GM21717 (cell line): ENCODE results near the gene TMEM185B.
"Not testable (repeated sequence)": the region's sequence is repeated elsewhere in the genome, so short reads cannot be mapped to it uniquely, and the experiment has no call there.

Experiments used
- ATAC-seq: cut with Tn5 transposase; IDR thresholded peaks from one replicate; pipeline ENCODE4 v1.9.1; 2021; ENCODE audit warnings: mild to moderate bottlenecking, moderate library complexity; ENCODE audit not compliant: unreplicated experiment

Gene TMEM185B

DNA sequence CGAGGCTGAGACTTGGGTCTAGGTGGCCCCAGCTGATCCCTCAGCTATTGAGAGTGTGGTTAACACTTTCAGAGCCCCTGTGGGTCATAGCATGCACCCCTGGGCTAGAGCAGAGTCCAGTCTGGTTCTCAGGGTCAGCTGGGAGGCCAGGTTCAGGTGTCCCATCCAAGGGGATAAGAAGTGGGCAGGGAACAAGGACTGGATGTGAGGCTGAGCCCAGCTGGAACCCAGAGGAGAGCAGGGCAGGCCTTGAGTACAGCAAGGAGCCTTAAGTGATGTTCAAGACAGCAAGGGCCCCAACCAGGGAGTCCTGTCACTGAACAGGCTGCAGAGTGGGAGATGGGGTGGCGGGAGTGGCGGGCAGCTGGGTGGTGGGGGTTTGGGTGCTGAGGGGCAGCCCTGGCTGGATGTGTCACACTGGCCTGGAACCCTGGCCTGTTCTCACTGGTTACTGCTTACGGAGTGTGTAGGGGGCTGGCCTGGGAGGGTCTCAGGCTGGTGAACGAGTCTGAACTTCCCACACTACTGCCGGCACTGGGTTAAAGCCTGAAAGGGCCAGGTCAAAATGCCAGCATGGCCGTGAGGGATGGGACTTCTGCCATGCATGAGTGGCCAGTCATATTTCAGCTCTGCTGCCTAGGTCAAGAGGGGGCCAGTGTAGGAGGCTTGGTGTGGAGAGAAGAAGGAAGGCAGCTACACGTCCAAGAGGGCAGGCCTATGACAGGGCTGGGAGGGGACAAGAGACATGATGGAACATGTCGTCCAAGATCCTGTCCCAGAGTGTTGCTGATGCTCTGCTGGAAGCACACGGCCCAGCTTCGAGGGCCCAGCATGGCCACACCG lies 13.6 kb downstream of the TMEM185B start:
- no peak for ATAC-seq

DNA sequence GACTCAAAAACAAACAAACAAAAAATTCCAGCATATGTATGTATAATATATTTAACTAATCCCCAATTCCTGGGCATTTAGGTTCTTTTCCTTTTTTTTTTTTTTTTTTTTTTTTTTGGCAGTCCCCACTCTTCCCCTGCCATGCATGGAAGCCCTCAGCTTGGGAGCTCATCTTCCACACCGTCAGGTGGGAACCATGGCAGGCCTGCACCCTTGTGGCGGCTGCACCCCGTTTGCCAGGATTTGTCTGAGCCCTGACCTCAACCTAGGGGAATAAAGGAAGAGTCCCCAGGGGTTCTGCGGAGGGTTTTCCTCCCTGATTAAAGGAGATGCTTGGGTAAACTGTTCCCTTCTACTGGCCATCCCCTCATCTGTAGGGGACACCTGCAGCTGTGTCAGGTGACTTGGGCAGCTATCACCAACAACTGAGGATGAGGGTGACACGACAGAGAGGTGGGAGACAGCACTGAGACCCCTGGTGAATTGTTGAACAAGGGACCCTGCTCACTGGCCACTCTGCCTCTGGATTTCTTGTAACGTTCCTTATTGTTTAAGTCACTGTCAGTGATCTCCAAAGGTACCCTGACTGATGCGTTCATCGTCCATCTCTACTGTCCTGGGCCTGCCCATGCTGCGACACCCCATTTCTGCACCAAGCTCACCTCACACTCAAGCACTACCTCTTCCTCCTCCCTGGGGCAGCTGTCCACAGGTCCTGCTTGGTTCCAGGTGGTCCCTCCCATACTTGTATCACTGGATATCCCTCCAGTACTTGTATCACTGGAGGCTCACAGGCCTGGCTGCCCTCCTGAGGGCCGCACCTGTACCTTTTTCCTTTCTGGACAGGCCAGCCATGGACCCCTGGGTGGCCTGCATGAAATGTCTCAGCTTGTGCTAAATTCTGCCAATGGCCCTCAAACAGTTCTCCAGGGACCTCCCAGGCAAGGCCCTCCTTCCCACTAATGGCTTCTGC lies 14.5 kb downstream of the TMEM185B start:
- no peak for ATAC-seq

DNA sequence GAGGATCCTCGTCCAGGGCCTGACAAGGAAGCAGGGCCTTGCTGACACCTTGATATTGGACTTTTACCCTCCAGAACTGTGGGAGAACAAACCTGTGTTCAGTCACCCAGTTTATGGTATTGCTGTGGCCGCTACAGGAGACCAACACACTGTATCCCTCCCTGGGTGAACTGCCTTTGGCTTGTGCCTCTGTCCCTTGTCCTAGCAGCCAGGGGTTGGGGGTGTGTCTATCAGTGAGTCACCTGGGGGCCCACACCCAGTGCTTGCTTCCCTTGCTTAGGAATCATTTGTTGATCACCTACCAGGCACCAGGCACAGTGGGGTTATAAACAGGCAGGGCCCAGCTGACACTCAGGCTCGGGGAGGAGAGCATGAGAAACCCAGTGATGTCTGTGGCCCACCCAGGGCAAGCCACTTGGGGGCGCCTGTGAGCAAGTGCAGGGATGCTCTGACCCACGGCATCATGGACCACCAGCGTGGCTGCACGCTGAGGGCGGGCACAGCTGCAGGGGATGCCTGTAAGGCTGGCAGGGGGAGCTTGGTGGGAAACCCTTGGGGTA lies 17.1 kb downstream of the TMEM185B start:
- no peak for ATAC-seq

DNA sequence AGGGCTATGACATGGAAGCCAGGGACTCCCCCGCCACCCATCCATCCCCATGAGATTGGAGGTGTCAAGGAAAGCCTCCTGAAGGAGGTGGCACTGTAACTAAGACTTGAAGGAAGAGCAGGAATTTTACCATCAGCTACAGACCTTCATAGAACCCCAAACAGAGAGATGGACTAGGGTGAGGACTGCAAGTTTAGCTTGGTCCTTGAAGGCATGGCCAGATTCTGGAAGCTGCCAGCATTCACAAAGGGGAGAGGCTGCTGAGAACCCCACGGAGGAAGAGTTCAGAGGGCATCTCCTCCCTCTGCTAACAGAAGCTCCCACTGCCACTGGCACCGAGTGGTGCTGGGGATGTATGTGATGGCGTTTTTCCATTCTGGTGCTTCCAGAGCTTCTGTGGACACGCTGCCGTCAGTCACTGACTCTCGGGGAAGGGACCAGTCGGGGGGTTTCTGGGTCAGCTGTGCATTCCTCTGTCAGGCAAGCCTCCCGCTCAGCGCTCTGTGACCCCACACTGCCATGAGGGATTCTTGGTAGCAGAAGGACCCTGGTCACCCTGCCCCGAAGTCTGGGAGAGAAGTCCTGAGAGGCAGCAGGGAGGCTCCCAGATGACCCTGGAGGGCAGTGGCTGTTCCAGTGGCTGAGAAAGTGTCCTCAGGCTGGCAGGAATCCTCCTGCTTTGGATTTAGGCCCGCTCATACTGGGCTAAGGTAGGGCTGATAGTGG lies 18.1 kb downstream of the TMEM185B start:
- no peak for ATAC-seq

DNA sequence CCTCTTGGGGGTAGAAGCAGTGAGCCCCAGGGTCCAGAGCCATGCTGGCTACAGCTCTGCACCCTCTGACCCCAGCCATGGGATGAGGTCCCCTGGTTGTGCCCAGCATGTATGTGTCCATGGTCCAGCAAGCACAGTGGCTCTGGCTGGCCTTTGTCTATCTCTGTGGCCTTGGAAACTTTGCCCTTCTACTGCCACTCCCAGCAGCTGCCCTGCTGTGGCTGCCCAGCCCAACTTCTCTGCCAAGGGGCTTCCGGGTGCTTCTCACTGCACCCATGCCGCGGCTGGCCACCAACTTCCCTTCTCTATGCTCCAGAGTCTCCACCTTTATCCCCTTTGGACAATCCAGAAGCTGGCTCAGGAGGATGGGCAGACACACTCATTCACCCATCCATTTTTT lies 18.8 kb downstream of the TMEM185B start:
- ATAC-seq = no peak

DNA sequence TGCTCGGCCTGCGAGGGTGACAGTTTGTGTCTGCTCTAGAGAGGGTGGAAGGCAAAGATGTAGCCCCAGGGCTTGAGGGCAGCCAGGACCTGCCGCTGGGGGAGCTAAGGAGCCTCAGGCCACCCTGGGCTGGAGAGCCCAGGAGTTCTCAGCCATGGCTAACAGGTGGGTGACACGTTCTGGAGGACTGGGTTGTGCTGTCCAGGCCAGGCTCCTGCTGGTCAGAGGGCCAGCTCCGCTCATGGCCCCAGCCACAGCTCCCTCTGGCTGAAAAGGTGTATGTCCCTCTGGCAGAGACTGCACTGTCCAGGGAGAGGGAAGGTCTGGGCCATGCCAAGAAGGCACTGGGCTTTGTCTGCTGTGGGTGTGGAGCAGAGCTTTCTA lies 19.2 kb downstream of the TMEM185B start:
- no peak for ATAC-seq

DNA sequence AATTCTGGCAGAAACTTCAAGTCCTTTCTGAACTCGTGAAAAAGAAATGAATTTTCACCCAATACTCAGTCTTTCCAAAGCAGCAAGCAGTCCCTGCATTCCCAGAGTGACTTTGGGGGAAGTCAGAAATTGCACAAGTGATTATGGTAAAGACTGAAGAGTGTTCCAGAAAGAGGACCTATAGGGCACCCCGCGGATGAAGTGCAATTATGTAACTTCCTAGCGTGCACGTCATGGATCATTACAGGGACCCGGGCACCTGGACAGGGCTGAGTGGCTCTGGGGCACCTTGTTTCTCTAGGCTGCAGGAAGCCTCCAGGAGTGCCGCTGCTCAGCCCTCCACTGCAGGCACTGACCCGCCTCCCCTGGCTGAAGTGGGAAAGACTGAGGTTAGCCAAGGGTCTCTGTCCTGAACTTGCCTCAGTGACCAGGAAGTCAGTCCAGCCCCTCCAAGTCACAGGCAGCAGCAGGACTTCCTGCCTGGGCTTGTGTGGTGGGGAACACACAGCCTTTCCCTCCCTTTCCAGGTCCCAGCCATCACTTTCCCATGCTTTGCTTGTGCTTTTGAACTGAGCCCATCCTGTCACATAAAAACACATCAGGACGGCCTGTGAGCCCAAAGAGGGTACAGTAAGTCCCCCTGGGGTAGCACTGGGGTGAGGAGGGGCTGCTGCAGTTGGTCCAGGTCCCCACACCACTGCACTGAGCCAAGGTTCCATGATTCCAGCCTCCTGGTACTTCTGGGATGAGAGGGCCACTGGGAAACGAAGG lies 19.8 kb downstream of the TMEM185B start:
- no peak for ATAC-seq

DNA sequence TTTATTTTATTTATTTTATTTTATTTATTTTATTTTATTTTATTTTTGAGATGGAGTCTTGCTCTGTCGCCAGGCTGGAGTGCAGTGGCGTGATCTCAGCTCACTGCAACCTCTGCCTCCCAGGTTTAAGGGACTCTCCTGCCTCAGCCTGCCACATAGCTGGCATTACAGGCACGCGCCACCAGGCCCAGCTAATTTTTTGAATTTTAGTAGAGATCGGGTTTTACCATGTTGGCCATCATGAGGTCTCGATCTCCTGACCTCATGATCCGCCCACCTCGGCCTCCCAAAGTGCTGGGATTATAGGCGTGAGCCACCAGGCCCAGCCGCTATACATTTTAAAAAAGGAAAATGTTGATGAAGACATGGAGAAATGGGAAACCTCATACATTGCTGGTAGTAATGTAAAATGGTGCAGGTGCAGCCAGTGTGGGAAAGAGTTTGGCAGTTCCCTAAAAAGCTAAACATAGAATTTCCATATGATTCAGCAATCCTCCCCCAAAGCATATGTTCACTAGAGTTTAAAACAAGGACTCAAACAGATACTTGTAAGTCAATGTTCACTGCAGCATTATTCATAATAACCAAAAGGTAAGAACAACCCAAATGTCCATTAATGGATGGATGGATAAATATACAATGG lies 23.3 kb downstream of the TMEM185B start:
- not testable (repeated sequence) for ATAC-seq

DNA sequence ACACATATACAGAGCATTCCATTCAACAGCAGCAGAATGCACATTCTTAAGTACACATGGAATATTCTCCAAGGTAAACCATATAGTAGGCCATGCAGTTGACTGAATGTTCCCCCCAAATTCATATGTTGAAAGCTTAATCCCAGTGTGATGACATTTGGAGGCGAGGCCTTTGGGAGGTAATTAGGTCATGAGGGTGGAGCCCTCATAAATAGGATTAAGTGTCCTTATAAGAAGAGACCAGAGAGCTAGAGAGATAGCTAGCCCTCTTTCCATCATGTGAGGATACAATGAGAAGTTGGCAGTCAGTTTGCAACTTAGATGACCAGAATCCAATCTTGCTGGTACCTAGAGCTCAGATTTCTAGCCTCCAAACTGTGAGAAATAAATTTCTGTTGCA lies 27.6 kb downstream of the TMEM185B start:
- ATAC-seq = no peak

DNA sequence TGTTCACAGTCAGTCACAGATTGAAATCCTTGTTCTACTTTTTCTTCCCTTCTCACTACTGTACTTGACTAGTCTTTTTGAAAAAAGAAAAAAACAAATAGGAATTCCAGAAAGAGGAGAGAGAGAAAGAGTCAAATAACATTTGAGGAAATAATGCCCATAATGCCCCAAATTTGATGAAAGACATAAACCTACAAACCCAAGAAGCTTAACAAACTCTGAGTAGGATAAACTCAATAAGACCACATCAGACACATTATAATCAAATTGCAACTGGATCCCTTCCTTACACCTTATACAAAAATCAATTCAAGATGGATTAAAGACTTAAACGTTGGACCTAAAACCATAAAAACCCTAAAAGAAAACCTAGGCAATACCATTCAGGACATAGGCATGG lies 30.9 kb downstream of the TMEM185B start:
- no peak for ATAC-seq

DNA sequence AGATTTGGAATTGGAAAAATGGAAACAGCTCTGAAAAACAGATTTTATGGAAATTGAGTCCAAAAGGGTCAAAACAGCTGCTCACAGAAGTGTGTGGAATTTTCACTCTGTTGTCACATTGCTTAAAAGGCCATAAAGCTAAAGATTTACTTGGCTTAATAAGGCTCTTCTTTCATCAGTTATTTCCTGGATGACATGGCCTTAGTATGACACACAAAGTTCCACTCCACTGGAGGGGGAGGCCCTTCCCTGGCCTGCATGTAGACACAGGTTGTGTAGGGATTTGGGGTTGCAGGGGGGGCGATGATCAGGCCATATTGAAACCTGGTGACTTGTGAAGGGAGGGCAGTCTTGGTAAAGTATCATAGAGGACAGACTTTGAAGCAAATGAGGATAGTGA lies 34.0 kb downstream of the TMEM185B start:
- no peak for ATAC-seq

DNA sequence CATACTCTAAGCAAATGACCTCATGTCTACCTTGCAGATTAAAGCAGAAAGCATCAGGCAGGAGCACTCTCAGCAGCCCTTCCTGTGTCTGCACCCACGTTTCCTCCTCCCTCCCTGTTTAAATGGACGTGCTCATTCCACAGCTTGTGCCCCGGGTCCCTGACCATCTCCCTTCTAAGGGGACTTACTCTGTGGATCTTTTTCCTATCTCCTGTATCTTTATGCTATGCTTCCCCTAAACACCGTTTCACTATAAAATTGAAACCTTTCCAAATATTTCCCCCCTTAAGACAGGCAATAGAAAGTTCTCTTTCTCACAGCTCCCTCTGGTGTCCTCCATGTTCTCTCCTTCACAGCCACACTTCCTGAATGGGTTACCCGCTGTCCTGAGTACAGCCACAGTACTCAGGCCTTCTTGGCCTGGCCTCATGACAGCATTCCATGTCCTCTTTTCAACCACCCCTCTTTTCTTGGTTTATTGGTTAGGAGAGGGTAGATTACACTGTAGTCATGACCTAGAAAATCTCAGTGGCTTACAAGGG lies 41.1 kb downstream of the TMEM185B start:
- no peak for ATAC-seq

DNA sequence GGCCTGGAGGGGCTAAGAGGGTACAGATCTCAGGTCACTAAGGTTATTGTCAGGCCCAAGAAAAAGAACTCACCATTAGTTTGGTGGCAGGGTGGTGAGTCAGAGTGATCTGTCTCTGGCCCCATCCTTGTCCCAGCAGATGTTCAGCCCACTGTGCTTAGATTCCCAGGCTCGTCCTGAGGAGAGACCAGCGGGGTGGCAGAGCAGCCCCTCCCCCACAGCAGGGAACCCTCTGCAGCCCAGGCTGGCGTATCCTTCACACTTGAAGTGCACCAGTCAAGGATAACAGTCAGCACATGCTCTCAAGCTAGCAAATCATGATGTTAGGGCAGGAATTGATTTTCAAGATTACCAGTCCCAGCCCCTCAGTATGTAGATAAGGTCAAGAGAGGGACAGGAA lies 43.1 kb downstream of the TMEM185B start:
- ATAC-seq = no peak

DNA sequence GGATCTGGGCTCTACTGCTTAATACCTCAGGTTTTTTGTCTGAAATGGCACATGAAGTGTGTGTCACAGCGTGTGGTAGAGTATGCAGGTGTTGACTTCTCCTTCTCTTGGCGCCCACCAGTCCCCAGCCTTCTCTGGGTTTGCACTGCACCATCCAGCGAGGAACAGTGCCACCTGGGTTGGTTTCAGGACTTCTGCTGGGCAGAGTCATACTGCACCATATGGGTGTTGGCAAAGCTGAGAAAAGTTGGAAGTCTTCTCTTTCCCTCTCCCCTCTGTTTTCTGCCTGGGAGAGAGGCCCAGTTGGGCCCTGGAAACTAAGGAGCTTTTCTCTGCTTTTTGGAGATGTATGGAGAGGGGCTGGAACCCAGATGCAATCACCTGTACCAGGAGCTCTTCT lies 43.8 kb downstream of the TMEM185B start:
- no peak for ATAC-seq

DNA sequence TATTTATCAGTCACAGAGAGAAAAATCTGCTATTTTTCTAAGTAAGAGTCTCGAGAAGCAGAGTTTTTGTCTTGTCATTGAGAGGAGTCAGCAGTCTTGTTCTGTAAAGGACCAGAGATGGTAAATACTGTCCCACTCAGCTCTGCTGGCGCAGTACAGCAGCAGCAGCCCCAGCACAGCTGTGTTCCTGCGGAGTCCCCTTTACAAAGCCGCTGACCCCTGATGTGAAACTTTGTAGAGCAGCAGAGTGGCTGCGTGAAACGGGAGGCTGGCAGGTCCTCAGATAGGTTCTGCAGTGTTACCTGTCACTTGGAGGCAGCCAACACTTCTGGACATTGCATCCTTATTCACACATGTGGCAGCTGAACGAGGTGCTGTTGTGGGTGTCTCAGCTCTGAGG lies 45.2 kb downstream of the TMEM185B start:
- no peak for ATAC-seq

DNA sequence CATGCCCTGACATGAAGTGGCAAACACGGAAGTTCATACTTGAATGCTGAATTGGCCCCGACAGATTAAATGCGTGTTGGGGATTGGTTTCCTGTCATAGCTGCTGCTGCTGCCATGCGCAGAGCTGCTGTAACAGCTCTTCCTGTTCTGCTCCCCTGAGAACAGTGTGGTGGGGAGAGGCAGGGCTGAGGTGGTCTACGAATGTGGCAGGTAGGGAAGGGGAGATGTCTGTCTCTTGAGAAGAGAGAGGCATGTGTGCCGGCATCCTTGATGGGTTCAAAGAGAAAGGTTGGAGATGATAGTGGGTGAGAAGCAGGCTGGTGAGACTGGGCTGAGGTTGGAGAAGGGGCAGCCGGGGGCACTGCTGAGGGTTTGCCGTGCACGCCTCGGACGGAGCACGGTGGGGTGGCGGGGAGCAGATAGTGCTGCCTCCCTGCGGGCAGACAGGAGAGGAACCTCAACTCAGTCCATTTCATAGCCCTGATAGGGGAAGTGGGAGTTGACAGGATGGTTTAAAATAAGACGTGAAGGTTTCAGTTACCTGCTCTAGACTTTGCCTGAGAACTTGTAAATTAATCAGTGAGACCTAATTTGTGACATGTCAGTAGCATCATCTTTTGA lies 46.1 kb downstream of the TMEM185B start:
- peak; percentile 97 for ATAC-seq

DNA sequence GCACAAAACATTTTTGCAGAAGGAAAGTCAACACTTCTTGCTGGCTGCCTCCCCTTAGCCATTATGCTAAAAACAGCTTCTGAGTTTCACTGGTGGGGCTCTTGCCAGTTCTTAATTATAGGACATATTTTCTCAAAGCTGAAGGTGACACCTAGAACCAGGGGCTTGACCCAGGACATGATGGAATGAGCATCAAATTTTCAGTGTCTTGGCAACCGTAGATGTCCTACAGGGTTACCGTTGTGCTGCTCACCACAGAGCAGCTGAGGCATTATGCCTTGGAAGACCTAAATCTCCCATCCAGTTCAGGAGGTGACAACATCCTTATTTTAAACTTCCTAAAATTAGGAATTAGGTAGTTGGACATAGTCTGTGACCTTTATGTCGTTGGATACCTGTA lies 46.7 kb downstream of the TMEM185B start:
- no peak for ATAC-seq

DNA sequence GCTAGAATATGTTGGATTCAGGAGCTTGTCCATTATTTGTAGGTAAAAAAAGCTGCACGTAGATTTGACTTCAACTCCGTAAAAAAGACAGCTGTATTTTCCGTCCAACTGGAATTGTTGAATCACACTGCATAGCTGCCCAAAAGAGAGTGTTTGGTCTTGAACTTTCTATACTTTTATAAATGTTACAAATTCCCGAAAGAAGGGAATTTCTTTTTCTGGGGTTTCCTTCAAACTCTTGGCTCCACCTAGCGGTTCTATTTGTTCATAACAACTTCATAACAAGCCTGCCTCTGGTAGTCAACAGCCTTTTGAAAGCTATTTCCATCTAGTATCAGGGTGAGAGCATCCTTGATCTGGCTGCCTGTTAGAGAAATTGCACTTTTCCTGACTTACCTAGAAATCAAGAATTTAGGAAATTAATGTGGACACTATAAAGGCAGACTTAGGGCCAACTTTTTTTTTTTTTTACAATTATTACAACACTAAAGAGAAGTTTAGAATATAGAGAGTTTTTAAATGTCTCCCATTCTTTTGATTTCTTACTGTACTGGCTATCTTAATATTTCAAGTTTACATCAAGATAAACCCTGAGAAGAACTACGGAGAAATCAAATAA lies 48.1 kb downstream of the TMEM185B start:
- ATAC-seq = no peak
